Measurements from ENCODE around the gene SDS.
A peak's percentile ranks its signal among the peaks of the same experiment; 100 is the strongest.

SDS gene

GRCh38 chr12:113414519-113415038, 10.9 kb upstream of the SDS start:
- no peak for TF ChIP-seq CTCF (IDR thresholded peaks at IDR 0.05; ENCODE audit: insufficient read depth, low read length, missing control alignments)
- H3K4me3 ChIP-seq (ENCODE audit: low read depth, low read length): no peak overlapping the region
- POLR2A ChIA-PET: no interaction called here
- DNase-seq (ENCODE audit: low read depth, low spot score): no peak
- CTCF ChIA-PET: interaction anchor here (2.9 kb wide), 1 partner anchor 10 kb away, joined by 21 read pairs; no protein-coding TSS in a partner anchor

GRCh38 chr12:113413488-113413939, 9.8 kb upstream of the SDS start:
- no peak for TF ChIP-seq CTCF (IDR thresholded peaks at IDR 0.05; ENCODE audit: insufficient read depth, low read length, missing control alignments)
- CTCF ChIA-PET: interaction anchor here (2.9 kb wide), 1 partner anchor 11 kb away, joined by 21 read pairs; no protein-coding TSS in a partner anchor
- DNase-seq (ENCODE audit: low read depth, low spot score): no peak
- POLR2A ChIA-PET: no interaction called here
- H3K4me3 ChIP-seq (ENCODE audit: low read depth, low read length): no peak overlapping the region

- ChIA-PET CTCF (interaction anchor here (0.9 to 2.8 kb wide), 2 partner anchors 16 to 51 kb away, joined by 3 to 13 read pairs; partner anchors contain the start of gene PLBD2), POLR2A (interaction anchor here (1.0 kb wide), 1 partner anchor 13 kb away, joined by 4 read pairs; the partner anchor contains the start of gene SDSL)
- H3K4me3 ChIP-seq (ENCODE audit: low read depth, low read length): no peak overlapping the region
- DNase-seq (ENCODE audit: low read depth, low spot score): no peak
- no peak for TF ChIP-seq CTCF (IDR thresholded peaks at IDR 0.05; ENCODE audit: insufficient read depth, low read length, missing control alignments)
Measured at GRCh38 chr12:113409462-113410124, 5.9 kb upstream of the SDS start.

GRCh38 chr12:113408756-113409298, 5.1 kb upstream of the SDS start:
- no peak for TF ChIP-seq CTCF (IDR thresholded peaks at IDR 0.05; ENCODE audit: insufficient read depth, low read length, missing control alignments)
- CTCF ChIA-PET: interaction anchor here (0.9 to 2.8 kb wide), 2 partner anchors 16 to 50 kb away, joined by 3 to 13 read pairs; partner anchors contain the start of gene PLBD2
- no peak overlapping the region for H3K4me3 ChIP-seq (ENCODE audit: low read depth, low read length)
- POLR2A ChIA-PET: interaction anchor here (1.0 kb wide), 1 partner anchor 13 kb away, joined by 4 read pairs; the partner anchor contains the start of gene SDSL
- DNase-seq (ENCODE audit: low read depth, low spot score): no peak

GRCh38 chr12:113407931-113408600, 4.4 kb upstream of the SDS start:
- no peak for TF ChIP-seq CTCF (IDR thresholded peaks at IDR 0.05; ENCODE audit: insufficient read depth, low read length, missing control alignments)
- ChIA-PET CTCF (interaction anchor here (1.1 to 2.8 kb wide), 2 partner anchors 17 to 92 kb away, joined by 3 to 13 read pairs; no protein-coding TSS in a partner anchor), POLR2A (no interaction called here)
- peak; percentile 17 for DNase-seq (ENCODE audit: low read depth, low spot score)
- no peak overlapping the region for H3K4me3 ChIP-seq (ENCODE audit: low read depth, low read length)
